WERI-Rb-1 (cell line): ENCODE measurements around the gene GRAMD1A.
"Not testable (repeated sequence)": the region's sequence is repeated elsewhere in the genome, so short reads cannot be mapped to it uniquely, and the experiment has no call there.

Experiments
- DNase-seq: peaks from one replicate; pipeline ENCODE4 v3.0.0-alpha.2; 2020
- H3K27ac ChIP-seq: fragments of 250-450 bp; sonication (Bioruptor Pico); 2 replicates; pipeline ENCODE4 v1.5.1; 2020; ENCODE audit warnings: mild to moderate bottlenecking, moderate library complexity
- H3K27me3 ChIP-seq: fragments of 250-450 bp; sonication (Bioruptor Pico); 2 replicates; pipeline ENCODE4 v1.5.1; 2021; ENCODE audit warnings: mild to moderate bottlenecking, low read depth, moderate library complexity; ENCODE audit not compliant: insufficient read depth, severe bottlenecking
- H3K36me3 ChIP-seq: fragments of 250-450 bp; sonication (Bioruptor Pico); 2 replicates; pipeline ENCODE4 v1.5.1; 2020; ENCODE audit warnings: mild to moderate bottlenecking, moderate library complexity
- H3K4me3 ChIP-seq: 2 replicates; pipeline ENCODE4 v1.5.1; 2011; ENCODE audit warnings: low read depth, mild to moderate bottlenecking, control low read depth, low read length
- H3K9me3 ChIP-seq: fragments of 250-450 bp; sonication (Bioruptor Pico); 2 replicates; pipeline ENCODE4 v1.5.1; 2021; ENCODE audit warnings: mild to moderate bottlenecking, moderate library complexity; ENCODE audit not compliant: severe bottlenecking
- TF ChIP-seq, protein P1 (sequence below): IDR thresholded peaks from 2 replicates; pipeline ENCODE4 v1.5.1; 2011; ENCODE audit warnings: low read depth, mild to moderate bottlenecking, control low read depth, inconsistent platforms, low read length

GRAMD1A gene

DNA sequence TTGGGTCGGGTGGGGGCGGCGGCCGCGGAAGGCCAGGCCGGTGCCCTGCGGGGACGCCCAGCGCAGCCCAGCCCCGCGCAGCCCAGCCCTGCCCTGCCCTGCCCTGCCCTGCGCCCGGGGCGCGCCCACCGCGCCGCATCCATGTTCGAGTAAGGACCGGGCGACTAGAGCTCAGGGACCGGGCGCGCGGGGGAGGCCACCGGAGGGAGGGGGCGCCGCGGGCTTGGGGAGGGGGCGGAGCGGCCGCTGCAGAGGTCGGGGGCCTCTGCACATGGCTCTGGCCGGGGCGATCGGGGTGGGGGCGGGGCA is 169 bp downstream of the GRAMD1A start:
- Histone ChIP-seq H3K4me3 (peak overlapping the region; percentile 78), H3K27me3 (no peaks in the 10 kb centered on the region), H3K9me3 (no peaks in the 10 kb centered on the region), H3K27ac (peak overlapping the region; percentile 98), H3K36me3 (peaks cover 18% of the 10 kb centered on the region)
- TF ChIP-seq, protein P1, sequence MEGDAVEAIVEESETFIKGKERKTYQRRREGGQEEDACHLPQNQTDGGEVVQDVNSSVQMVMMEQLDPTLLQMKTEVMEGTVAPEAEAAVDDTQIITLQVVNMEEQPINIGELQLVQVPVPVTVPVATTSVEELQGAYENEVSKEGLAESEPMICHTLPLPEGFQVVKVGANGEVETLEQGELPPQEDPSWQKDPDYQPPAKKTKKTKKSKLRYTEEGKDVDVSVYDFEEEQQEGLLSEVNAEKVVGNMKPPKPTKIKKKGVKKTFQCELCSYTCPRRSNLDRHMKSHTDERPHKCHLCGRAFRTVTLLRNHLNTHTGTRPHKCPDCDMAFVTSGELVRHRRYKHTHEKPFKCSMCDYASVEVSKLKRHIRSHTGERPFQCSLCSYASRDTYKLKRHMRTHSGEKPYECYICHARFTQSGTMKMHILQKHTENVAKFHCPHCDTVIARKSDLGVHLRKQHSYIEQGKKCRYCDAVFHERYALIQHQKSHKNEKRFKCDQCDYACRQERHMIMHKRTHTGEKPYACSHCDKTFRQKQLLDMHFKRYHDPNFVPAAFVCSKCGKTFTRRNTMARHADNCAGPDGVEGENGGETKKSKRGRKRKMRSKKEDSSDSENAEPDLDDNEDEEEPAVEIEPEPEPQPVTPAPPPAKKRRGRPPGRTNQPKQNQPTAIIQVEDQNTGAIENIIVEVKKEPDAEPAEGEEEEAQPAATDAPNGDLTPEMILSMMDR = no peak
- no peak for DNase-seq

DNA sequence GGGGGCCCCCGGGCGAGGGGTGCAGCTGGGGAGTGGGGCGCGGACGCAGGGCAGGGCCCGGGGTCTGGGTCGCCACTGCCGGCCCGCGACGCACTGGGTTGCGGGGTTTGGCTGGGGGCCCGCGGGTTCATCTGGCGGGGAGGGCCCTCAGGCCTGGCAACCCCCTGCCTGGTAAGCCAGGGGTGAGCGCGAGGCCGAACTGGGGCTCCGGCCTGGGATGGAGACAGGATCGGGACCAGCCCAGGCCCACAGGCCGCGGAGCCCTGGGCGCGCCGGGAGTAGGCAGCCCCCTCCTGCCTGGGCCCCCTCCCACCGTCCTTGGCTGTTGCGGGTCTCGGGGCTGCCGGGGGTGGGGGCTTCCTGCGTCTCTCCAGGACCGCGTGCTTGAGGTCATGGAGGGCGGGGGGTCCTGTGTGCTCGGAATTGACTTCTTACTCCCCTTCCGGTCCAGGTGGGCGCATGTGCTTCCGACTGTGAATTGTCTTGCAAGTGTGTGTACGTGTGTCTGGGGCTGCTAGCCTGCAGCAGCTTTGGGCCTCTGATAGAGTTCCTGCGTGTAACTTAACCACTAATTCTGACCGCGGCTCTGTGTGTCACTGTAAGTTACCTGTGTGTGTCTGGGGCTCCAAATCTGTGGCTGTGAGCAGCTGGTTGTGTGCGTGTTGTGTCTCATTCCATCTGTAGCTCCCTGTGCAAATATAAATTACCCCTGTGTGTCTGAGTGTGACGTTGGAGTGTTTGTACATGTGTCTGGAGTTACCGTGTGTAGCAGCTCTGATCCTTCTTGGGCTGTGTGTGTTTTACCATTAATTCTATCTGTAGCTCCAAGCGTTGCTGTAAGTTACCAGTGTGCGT is 751 bp downstream of the GRAMD1A start:
- peak overlapping the region; percentile 72 for H3K27ac ChIP-seq
- H3K27me3 ChIP-seq = no peaks in the 10 kb centered on the region

DNA sequence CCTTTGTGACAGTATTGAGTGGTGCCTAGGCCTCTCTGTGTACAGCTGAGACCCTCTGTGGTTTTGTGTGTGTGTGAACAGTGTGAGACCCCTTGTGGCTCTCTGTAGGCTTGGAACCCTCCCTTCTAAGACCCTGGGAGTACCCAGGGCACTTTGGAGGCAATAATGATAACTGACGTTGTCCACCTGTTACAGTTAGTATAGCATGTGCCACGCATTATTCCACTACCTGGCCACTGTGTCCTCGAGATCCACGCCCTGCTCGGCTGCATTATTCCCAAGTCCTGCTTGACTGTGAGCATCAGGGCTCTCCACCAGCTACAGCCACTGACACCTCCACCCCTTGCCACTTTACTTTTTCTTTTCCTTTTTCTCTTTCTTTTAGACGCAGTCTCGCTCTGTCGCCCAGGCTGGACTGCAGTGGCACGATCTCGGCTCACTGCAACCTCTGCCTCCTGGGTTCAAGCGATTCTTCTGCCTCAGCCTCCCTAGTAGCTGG is 2.0 kb downstream of the GRAMD1A start:
- Histone ChIP-seq H3K27ac (no peak overlapping the region), H3K36me3 (peaks cover 31% of the 10 kb centered on the region), H3K4me3 (no peak overlapping the region), H3K27me3 (no peaks in the 10 kb centered on the region), H3K9me3 (no peaks in the 10 kb centered on the region)
- TF ChIP-seq, protein P1 = no peak
- no peak for DNase-seq

More for the DNA sequence above, 751 bp downstream of the GRAMD1A start:
- Histone ChIP-seq H3K36me3 (peaks cover 21% of the 10 kb centered on the region), H3K9me3 (no peaks in the 10 kb centered on the region), H3K4me3 (peak overlapping the region; percentile 78)
- DNase-seq = no peak
- TF ChIP-seq, protein P1 = no peak

DNA sequence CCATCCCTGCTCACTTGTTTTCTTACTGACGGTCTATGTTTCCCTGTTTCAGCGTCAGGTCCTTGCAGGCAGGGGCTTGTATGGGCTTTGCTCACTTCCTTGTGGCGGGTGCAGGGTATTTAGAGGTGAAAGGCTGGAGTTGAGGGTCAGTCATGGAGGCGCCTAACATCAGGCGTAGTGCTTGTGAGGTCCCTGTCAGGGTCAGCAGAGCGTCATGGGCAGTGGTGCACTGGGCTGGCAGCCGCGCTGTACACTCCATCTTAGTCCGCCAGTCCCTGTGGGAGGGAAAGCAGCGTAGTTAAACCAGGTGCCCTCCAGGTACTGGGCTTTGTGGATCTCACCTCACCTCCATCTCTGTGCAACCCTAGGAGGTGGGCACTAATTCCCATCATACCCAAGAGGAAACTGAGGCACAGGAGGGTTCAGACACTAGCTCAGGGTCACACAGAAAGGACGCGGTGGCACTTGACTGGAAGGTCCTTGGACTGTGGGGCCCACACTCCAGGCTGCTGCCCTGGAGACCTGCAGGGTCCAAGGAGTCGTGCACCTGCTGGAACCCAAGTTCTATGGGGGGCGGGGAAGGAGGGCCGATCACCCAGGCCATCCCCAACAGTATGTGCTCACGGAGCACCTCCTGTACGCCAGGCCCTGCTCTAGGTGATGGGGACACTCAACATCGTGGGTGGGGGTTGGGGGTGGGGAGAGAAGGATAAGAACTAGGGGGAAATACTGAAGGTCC is 4.6 kb downstream of the GRAMD1A start:
- no peak for DNase-seq
- Histone ChIP-seq H3K27ac (no peak overlapping the region), H3K27me3 (no peaks in the 10 kb centered on the region), H3K9me3 (no peaks in the 10 kb centered on the region), H3K4me3 (no peak overlapping the region), H3K36me3 (peaks cover 44% of the 10 kb centered on the region)
- TF ChIP-seq, protein P1 = no peak

GRCh38 chr19:35005256-35005977 is 5.3 kb downstream of the GRAMD1A start:
- no peak overlapping the region for H3K27ac ChIP-seq
- no peak overlapping the region for H3K4me3 ChIP-seq
- no peaks in the 10 kb centered on the region for H3K27me3 ChIP-seq
- H3K36me3 ChIP-seq = peaks cover 51% of the 10 kb centered on the region
- no peak for DNase-seq
- TF ChIP-seq, protein P1 = no peak
- H3K9me3 ChIP-seq = no peaks in the 10 kb centered on the region

DNA sequence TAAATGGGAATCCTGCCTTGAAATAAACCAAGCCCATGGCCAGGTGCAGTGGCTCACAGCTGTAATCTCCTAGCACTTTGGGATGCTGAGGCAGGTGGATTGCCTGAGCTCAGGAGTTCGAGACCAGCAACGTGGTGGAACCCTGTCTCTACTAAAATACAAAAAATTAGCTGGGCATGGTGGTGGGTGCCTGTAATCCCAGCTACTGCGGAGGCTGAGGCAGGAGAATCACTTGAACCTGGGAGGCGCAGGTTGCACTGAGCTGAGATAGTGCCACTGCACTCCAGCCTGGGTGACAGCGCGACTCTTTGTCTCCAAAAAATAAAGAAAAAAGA is 5.9 kb downstream of the GRAMD1A start:
- not testable (repeated sequence) for H3K27ac ChIP-seq

More for the DNA sequence above, 5.9 kb downstream of the GRAMD1A start:
- not testable (repeated sequence) for H3K4me3 ChIP-seq, DNase-seq, H3K9me3 ChIP-seq, H3K27me3 ChIP-seq
- peaks cover 55% of the 10 kb centered on the region for H3K36me3 ChIP-seq
